ENCODE measurements around the gene CIROP. TPM values are rescaled to one million over a fixed set of nuclear protein-coding genes. Genes with fewer than 3 reads are reported as not detected.

CIROP gene
- total RNA-seq, 1 experiment from 2014 or later: not detected

DNA sequence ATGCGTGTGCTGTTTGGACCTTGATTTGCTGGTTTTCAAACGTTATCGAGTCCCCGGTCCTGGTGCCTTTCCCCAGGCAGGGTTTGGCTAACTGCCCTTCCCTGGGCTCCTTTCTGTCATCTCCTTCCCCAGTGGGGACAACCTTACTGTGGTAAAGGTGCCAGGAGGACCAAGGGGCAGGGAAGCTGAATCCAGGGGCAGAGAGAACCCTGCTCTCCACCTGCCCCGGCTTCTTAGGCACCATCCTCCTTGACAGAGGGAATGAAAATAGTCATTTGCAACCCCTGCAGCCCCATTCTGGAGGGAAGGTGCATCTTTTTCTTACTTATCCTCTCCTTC, 9.3 kb upstream of the CIROP start:
- no peak for DNase-seq
- Mint-ChIP-seq H3K27me3 (ENCODE audit: low read depth) (peaks cover 28% of the 10 kb centered on the region), H3K9me3 (peaks cover 2 to 3% of the 10 kb centered on the region in 2 experiments; a peak in 4 of 5 replicates), H3K4me1 (peaks cover 22 to 27% of the 10 kb centered on the region in 2 experiments), H3K4me3 (no peak overlapping the region), H3K36me3 (ENCODE audit: insufficient read depth in 1 of 3, low read depth in 3 of 3) (peaks cover 0 to under 1% (median 0%) of the 10 kb centered on the region in 3 experiments; a peak in 1 of 7 replicates), H3K27ac (no peak overlapping the region)
- H3K79me1 ChIP-seq (ENCODE audit: insufficient read depth, low read depth, low read length, poor library complexity, severe bottlenecking): no peaks in the 10 kb centered on the region
- H2BK15ac ChIP-seq (ENCODE audit: low read depth, low read length): no peak overlapping the region
- no peak overlapping the region for H2AK5ac ChIP-seq (ENCODE audit: insufficient read length, low read length)
- H3K23me2 ChIP-seq (ENCODE audit: insufficient read length, low read depth, low read length, poor library complexity, severe bottlenecking): no peaks in the 10 kb centered on the region
- no peak overlapping the region for H3K14ac ChIP-seq (ENCODE audit: insufficient read depth, low read length)
- H4K8ac ChIP-seq (replicated peaks; ENCODE audit: insufficient read length, low read depth, low read length): no peak overlapping the region
- H3K4ac ChIP-seq (ENCODE audit: low read depth, low read length): no peak overlapping the region
- H2BK12ac ChIP-seq (ENCODE audit: insufficient read length, low read depth, low read length): no peak overlapping the region
- no peak overlapping the region for H3K18ac ChIP-seq (ENCODE audit: insufficient read length, low read depth, low read length)
- H2BK120ac ChIP-seq (ENCODE audit: low read depth, low read length, poor library complexity, severe bottlenecking): no peak overlapping the region
- no peak overlapping the region for H2BK20ac ChIP-seq (ENCODE audit: low read depth, low read length, poor library complexity, severe bottlenecking)
- no peak overlapping the region for H3K56ac ChIP-seq (ENCODE audit: insufficient read length, low read depth, low read length)
- no peak overlapping the region for H3K9ac ChIP-seq (ENCODE audit: extremely low read depth, insufficient read length, low read length)
- H4K5ac ChIP-seq (ENCODE audit: insufficient read length, low read depth, low read length): no peak overlapping the region
- H3K23ac ChIP-seq (ENCODE audit: insufficient read length, low read depth, low read length): no peak overlapping the region
- H4K91ac ChIP-seq (ENCODE audit: insufficient read length, low read depth, low read length): no peak overlapping the region
- no peak overlapping the region for H3T11ph ChIP-seq (ENCODE audit: low read length)
- no CpG with 5 or more reads among the region's 5 CpGs for WGBS (ENCODE audit: extremely low coverage, insufficient read length, low lambda C conversion rate)
- peaks cover 2% of the 10 kb centered on the region; the same call in 1 of the 2 replicates for H3K4me1 ChIP-seq (ENCODE audit: insufficient read depth, low read length)
- H3K27me3 ChIP-seq (ENCODE audit: insufficient read depth, low read length): no peaks in the 10 kb centered on the region
- no peak overlapping the region for H3K27ac ChIP-seq (ENCODE audit: insufficient read length, low read depth, low read length)
- TF ChIP-seq, protein P1, sequence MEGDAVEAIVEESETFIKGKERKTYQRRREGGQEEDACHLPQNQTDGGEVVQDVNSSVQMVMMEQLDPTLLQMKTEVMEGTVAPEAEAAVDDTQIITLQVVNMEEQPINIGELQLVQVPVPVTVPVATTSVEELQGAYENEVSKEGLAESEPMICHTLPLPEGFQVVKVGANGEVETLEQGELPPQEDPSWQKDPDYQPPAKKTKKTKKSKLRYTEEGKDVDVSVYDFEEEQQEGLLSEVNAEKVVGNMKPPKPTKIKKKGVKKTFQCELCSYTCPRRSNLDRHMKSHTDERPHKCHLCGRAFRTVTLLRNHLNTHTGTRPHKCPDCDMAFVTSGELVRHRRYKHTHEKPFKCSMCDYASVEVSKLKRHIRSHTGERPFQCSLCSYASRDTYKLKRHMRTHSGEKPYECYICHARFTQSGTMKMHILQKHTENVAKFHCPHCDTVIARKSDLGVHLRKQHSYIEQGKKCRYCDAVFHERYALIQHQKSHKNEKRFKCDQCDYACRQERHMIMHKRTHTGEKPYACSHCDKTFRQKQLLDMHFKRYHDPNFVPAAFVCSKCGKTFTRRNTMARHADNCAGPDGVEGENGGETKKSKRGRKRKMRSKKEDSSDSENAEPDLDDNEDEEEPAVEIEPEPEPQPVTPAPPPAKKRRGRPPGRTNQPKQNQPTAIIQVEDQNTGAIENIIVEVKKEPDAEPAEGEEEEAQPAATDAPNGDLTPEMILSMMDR (conservative IDR thresholded peaks at IDR 0.05): no peak
- no peaks in the 10 kb centered on the region for H3K79me2 ChIP-seq (ENCODE audit: insufficient read depth, low read length)
- no peaks in the 10 kb centered on the region for H4K20me1 ChIP-seq (ENCODE audit: control insufficient read depth, insufficient read depth, insufficient read length)
- no peak overlapping the region for H3K4me2 ChIP-seq (ENCODE audit: insufficient read depth, insufficient read length, low read length)
- H2AFZ ChIP-seq (ENCODE audit: low read length): no peak overlapping the region
- no peaks in the 10 kb centered on the region for H3K9me3 ChIP-seq (ENCODE audit: control insufficient read depth, low read depth, low read length)
- no peak overlapping the region for H2BK5ac ChIP-seq (ENCODE audit: insufficient read length, low read length)

Measured in H9 (cell line).